Adrenal gland (tissue), 12 donors: ENCODE measurements around the gene NDUFS8. TPM values are rescaled to one million over a fixed set of nuclear protein-coding genes. Genes with fewer than 3 reads are reported as not detected.

Source experiments
- DNase-seq, 7 donors: peaks; one replicate each; pipeline ENCODE4 v3.0.0-alpha.2; 2019 to 2020
- H3K27ac ChIP-seq, 5 donors: fragments of 200-600 bp; sonication (generic) in 4 of 5; 1 replicate in 3 of 5; 2 replicates in 2 of 5; pipeline versions ENCODE4 v1.5.1 to v1.8.0; 2016 to 2020; ENCODE audit warnings: mild to moderate bottlenecking in 1 of 5
- H3K27me3 ChIP-seq: fragments of 200-600 bp; 2 replicates; pipeline ENCODE4 v1.8.0; 2021
- H3K36me3 ChIP-seq, 2 donors: fragments of 200-600 bp; replicated peaks in 1 of 2; 1 replicate in 1 of 2; 2 replicates in 1 of 2; pipeline versions ENCODE4 v1.5.1 to v1.8.0; 2018 to 2022
- H3K4me1 ChIP-seq, 2 donors: fragments of 200-600 bp; replicated peaks in 1 of 2; 1 replicate in 1 of 2; 2 replicates in 1 of 2; pipeline versions ENCODE4 v1.5.1 to v1.8.0; 2018 to 2021
- H3K4me3 ChIP-seq, 4 donors: fragments of 200-600 bp; sonication (generic) in 3 of 4; one replicate each; pipeline ENCODE4 v1.5.1; 2016 to 2018
- H3K9me3 ChIP-seq, 3 donors: fragments of 200-600 bp; sonication (generic) in 1 of 3; replicated peaks in 1 of 3; 1 replicate in 2 of 3; 2 replicates in 1 of 3; pipeline versions ENCODE4 v1.5.1 to v1.8.0; 2016 to 2021
- CTCF ChIP-seq, 6 experiments: fragments of 450-650 bp in 4 of 6; fragments of 200-600 bp in 2 of 6; sonication (generic) in 1 of 6; IDR thresholded peaks; 1 replicate in 5 of 6; 2 replicates in 1 of 6; pipeline versions ENCODE4 v1.5.1 to v1.8.0; 2016 to 2021; ENCODE audit warnings: antibody characterized with exemption in 6 of 6, mild to moderate bottlenecking in 2 of 6, moderate library complexity in 1 of 6
- POLR2A ChIP-seq, 2 donors: fragments of 450-650 bp; IDR thresholded peaks; one replicate each; pipeline ENCODE4 v1.6.1; 2017; ENCODE audit warnings: antibody characterized with exemption in 2 of 2, mild to moderate bottlenecking in 2 of 2, moderate library complexity in 1 of 2
- WGBS, 4 donors: extraction: QIAGEN DNeasy Blood & Tissue Kit in 2 of 4; methylation state at CpG; one replicate each; pipeline versions ENCODE4 v1.1.5 to v1.1.7; 2013 to 2017; 5-methylcytosine and 5-hydroxymethylcytosine counted together
- intact Hi-C, 2 donors: fragments of 100-400 bp; cut with DNase I; formaldehyde crosslinking; loops; one replicate each; pipeline versions ENCODE4 v1.14.1 to v1.15.0; 2022 to 2023
- polyA plus RNA-seq, 3 donors: library from polyadenylated mRNA; stranded (reverse); fragments of 200-250 nt in 2 of 3; fragments of 350-450 nt in 1 of 3; fragmentation: Illumina TruSeq in 1 of 3; extraction: RNeasy Lipid Tissue Mini Kit (QIAGEN cat#74804) in 1 of 3; gene quantifications; one replicate each; pipeline ENCODE4 v1.2.3, GENCODE V29; 2013 to 2014
- total RNA-seq, 9 donors: library from RNA; depleted of rRNA in 4 of 9; stranded (reverse); fragments of >200 nt in 4 of 9; fragments of 120-200 nt in 1 of 9; fragmentation: NEBNext Ultra II Directional in 1 of 9; extraction: Animal tissue kit (Norgen Biotek cat#: 25700) in 1 of 9; gene quantifications; one replicate each; pipeline versions ENCODE4 v1.1.0 to v1.2.4, GENCODE V29; 2013 to 2023
- donor health status: healthy with polysubstance abuse.
- donor health status: Bipolar disorder and iron deficiency.
- donor health status: DM: yes; HTN: yes; CAD: no.
- donor health status: DM: no; HTN: no; CAD: no.
- donor health status: DM: no; HTN: no; CAD: no.
- donor health status: DM: yes; HTN: yes; CAD: no.

The NDUFS8 gene
- total and polyA plus RNA-seq, 12 donors, result 199 to 1,037 (median 520) TPM

GRCh38 chr11:68039526-68040086, 9.1 kb downstream of the NDUFS8 start:
- Histone ChIP-seq H3K36me3 (peaks cover 0 to 41% of the 10 kb centered on the region in 2 donors), H3K4me1 (peaks cover 52 to 73% of the 10 kb centered on the region in 2 donors), H3K9me3 (no peaks in the 10 kb centered on the region), H3K4me3 (peak overlapping the region; percentile 60 to 95 (median 92)), H3K27me3 (no peaks in the 10 kb centered on the region), H3K27ac (peak overlapping the region; percentile 78 to 97 (median 92))
- intact Hi-C loops, result loop anchor here (5.0 to 10.0 kb wide), 2 partner anchors 83 to 165 kb away; partner anchors contain the start of gene CHKA (in 1 of the 2)
- DNase-seq, result peak in 3 of 7 donors; percentile 44 to 50 (median 48)
- WGBS, 4 donors, result 14 to 25% (median 22%) methylated on average over 1 to 10 of the region's 10 CpGs
- no peak for TF ChIP-seq CTCF (IDR thresholded peaks at IDR 0.05)
- no peak for TF ChIP-seq POLR2A (IDR thresholded peaks at IDR 0.05)

GRCh38 chr11:68040101-68040956, 9.8 kb downstream of the NDUFS8 start:
- Histone ChIP-seq H3K4me1 (peaks cover 51 to 73% of the 10 kb centered on the region in 2 donors), H3K27me3 (no peaks in the 10 kb centered on the region), H3K27ac (peak overlapping the region; percentile 78 to 97 (median 92)), H3K36me3 (peaks cover 0 to 43% of the 10 kb centered on the region in 2 donors), H3K4me3 (peak overlapping the region in 3 of 4 donors; percentile 33 to 95 (median 60)), H3K9me3 (no peaks in the 10 kb centered on the region)
- DNase-seq, result peak in 5 of 7 donors; percentile 51 to 81 (median 76)
- 3 to 5% (median 4%) methylated on average over 6 to 22 of the region's 22 CpGs for WGBS, 4 donors
- intact Hi-C loops, result loop anchor here in 1 of 2 donors (10.0 kb wide), 1 partner anchor 164 kb away; no protein-coding TSS in a partner anchor
- no peak for TF ChIP-seq CTCF (IDR thresholded peaks at IDR 0.05)
- TF ChIP-seq POLR2A (IDR thresholded peaks at IDR 0.05), result peak in 1 of 2 donors; percentile 41

- intact Hi-C loops, result loop anchor here in 1 of 2 donors (10.0 kb wide), 1 partner anchor 164 kb away; no protein-coding TSS in a partner anchor
- Histone ChIP-seq H3K27me3 (no peaks in the 10 kb centered on the region), H3K4me1 (peaks cover 51 to 69% of the 10 kb centered on the region in 2 donors), H3K4me3 (peak overlapping the region in 3 of 4 donors; percentile 33 to 95 (median 60)), H3K27ac (peak overlapping the region; percentile 78 to 97 (median 92)), H3K36me3 (peaks cover 0 to 45% of the 10 kb centered on the region in 2 donors), H3K9me3 (no peaks in the 10 kb centered on the region)
- peak in 3 of 7 donors; percentile 32 to 46 (median 37) for DNase-seq
- TF ChIP-seq CTCF (IDR thresholded peaks at IDR 0.05), result no peak
- TF ChIP-seq POLR2A (IDR thresholded peaks at IDR 0.05), result no peak
- WGBS, 4 donors, result 17 to 67% (median 60%) methylated on average over 6 to 23 of the region's 23 CpGs
These were observed 10.6 kb downstream of the NDUFS8 start for GRCh38 chr11:68040957-68041591.
